K562 (cell line): ENCODE data around the gene TTLL11. TPM values are rescaled to one million over a fixed set of nuclear protein-coding genes. Genes with fewer than 3 reads are reported as not detected.

Source experiments
- ATAC-seq: fragments of 200-7000 bp; cut with Tn5 transposase; 3 replicates; pipeline ENCODE4 v1.9.1; 2020; ENCODE audit warnings: moderate library complexity
- BruUV-seq: library from RNA; stranded (reverse); fragments of 400-500 nt; replicated peaks from 2 replicates; lab custom pipeline; 2021; lab: Mats Ljungman, UMichigan
- CTCF ChIA-PET: fragments of 300-600 bp; formaldehyde crosslinking; extraction: SDS; loops from one replicate; lab custom pipeline; 2021; ENCODE audit warnings: low intra/inter-chr PET ratio; lab: Yijun Ruan, JAX
- POLR2A ChIA-PET: fragments of 300-600, 350-650 bp; sonication (Branson Sonifier 250); formaldehyde crosslinking; extraction: SDS; loops from one replicate; lab custom pipeline; 2021; ENCODE audit warnings: antibody characterized with exemption, inconsistent platforms; lab: Yijun Ruan, JAX
- DNase-seq, 4 experiments: peaks; one replicate each; pipeline versions ENCODE4 v3.0.0 to v3.0.0-alpha.2; 2011 to 2018; ENCODE audit warnings: low spot score in 3 of 4, mixed read lengths in 3 of 4; ENCODE audit errors: extremely low read depth in 1 of 4
- FAIRE-seq: peaks from 2 replicates; lab custom pipeline; 2011; peaks lifted over from hg19 to GRCh38; lab: Jason Lieb, UNC
- H2AFZ ChIP-seq: 2 replicates; pipeline ENCODE4 v1.6.0; 2011; ENCODE audit warnings: low read depth, low read length, control low read depth, inconsistent platforms
- H3K27ac ChIP-seq: fragments of 200-600 bp; 3 replicates; pipeline ENCODE4 v1.8.0; 2011; ENCODE audit warnings: low read depth, mild to moderate bottlenecking, control low read depth, inconsistent platforms, low read length, moderate library complexity, mixed read lengths; ENCODE audit errors: extremely low read depth
- H3K27me3 ChIP-seq, 2 experiments: fragments of 300-600 bp in 1 of 2; 2 replicates in 1 of 2; 3 replicates in 1 of 2; pipeline versions ENCODE4 v1.6.0 to v1.8.0; 2011; ENCODE audit warnings: inconsistent platforms in 2 of 2, low read length in 2 of 2, mild to moderate bottlenecking in 1 of 2, mixed read lengths in 1 of 2, moderate library complexity in 1 of 2; ENCODE audit not compliant: control insufficient read depth in 2 of 2, insufficient read depth in 2 of 2
- H3K36me3 ChIP-seq: fragments of 300-600 bp; 3 replicates; pipeline ENCODE4 v1.8.0; 2011; ENCODE audit warnings: mild to moderate bottlenecking, low read length, inconsistent platforms; ENCODE audit not compliant: control insufficient read depth, insufficient read depth
- H3K4me1 ChIP-seq, 2 experiments: fragments of 200-600 bp in 1 of 2; replicated peaks in 1 of 2; 2 replicates in 1 of 2; 3 replicates in 1 of 2; pipeline versions ENCODE4 v1.5.1 to v1.8.0; 2011; ENCODE audit warnings: inconsistent platforms in 2 of 2, low read length in 2 of 2, mild to moderate bottlenecking in 1 of 2, mixed read lengths in 1 of 2, moderate library complexity in 1 of 2; ENCODE audit not compliant: control insufficient read depth in 2 of 2, insufficient read depth in 2 of 2
- H3K4me2 ChIP-seq: 2 replicates; pipeline ENCODE4 v1.6.1; 2011; ENCODE audit warnings: low read length, control low read depth, inconsistent platforms, mixed read lengths; ENCODE audit not compliant: insufficient read depth
- H3K4me3 ChIP-seq: fragments of 200-600 bp; sonication (generic), shearing (Covaris generic); 2 replicates; pipeline ENCODE4 v1.5.1; 2016; ENCODE audit warnings: control low read depth, inconsistent platforms
- H3K79me2 ChIP-seq: fragments of 200-600 bp; 3 replicates; pipeline ENCODE4 v1.8.0; 2011; ENCODE audit warnings: low read length, inconsistent platforms; ENCODE audit not compliant: control insufficient read depth, insufficient read depth
- H3K9ac ChIP-seq, 2 experiments: 2 replicates each; pipeline versions ENCODE4 v1.6.0 to v1.6.1; 2011; ENCODE audit warnings: low read depth in 2 of 2, low read length in 2 of 2, control low read depth in 1 of 2, inconsistent platforms in 1 of 2, mild to moderate bottlenecking in 1 of 2, mixed read lengths in 1 of 2; ENCODE audit not compliant: insufficient read depth in 1 of 2
- H3K9me1 ChIP-seq: one replicate; pipeline ENCODE4 v1.6.0; 2011; ENCODE audit warnings: inconsistent platforms, mild to moderate bottlenecking, low read length, moderate library complexity; ENCODE audit not compliant: control insufficient read depth, insufficient read depth
- H3K9me3 ChIP-seq: replicated peaks from 2 replicates; pipeline ENCODE4 v1.5.1; 2011; ENCODE audit warnings: low read depth, low read length, inconsistent platforms; ENCODE audit not compliant: control insufficient read depth, insufficient read depth
- H4K20me1 ChIP-seq: replicated peaks from 2 replicates; pipeline ENCODE4 v1.6.1; 2011; ENCODE audit warnings: low read length, inconsistent platforms, mixed read lengths; ENCODE audit not compliant: control insufficient read depth, insufficient read depth
- FOSL1 ChIP-seq: fragments of 200-800 bp; sonication (Bioruptor generic); conservative IDR thresholded peaks from 2 replicates; pipeline ENCODE4 v1.6.1; 2016; ENCODE audit warnings: missing genetic modification characterization, missing compliant biosample characterization
- GTF2F1 ChIP-seq: IDR thresholded peaks from 2 replicates; pipeline ENCODE4 v1.6.1; 2011; ENCODE audit warnings: low read depth, low read length, improper control_type of control experiment
- HLTF ChIP-seq: fragments of 450-650 bp; IDR thresholded peaks from 2 replicates; pipeline ENCODE4 v1.6.1; 2016
- MCM3 ChIP-seq: fragments of 450-650 bp; IDR thresholded peaks from 2 replicates; pipeline ENCODE4 v1.6.1; 2016
- NFE2 ChIP-seq: IDR thresholded peaks from 2 replicates; pipeline ENCODE4 v1.6.1; 2014; ENCODE audit warnings: antibody characterized with exemption, low read depth
- NR2C2 ChIP-seq, 2 experiments: fragments of 200-800 bp in 1 of 2; sonication (Bioruptor generic) in 1 of 2; sonication (generic) in 1 of 2; formaldehyde crosslinking in 1 of 2; IDR thresholded peaks; 2 replicates each; pipeline versions ENCODE4 v1.6.1 to v1.8.0; 2016 to 2022; ENCODE audit warnings: mild to moderate bottlenecking in 1 of 2, missing compliant biosample characterization in 1 of 2, missing genetic modification characterization in 1 of 2, missing genetic modification reagents in 1 of 2
- NUFIP1 ChIP-seq: fragments of 450-650 bp; IDR thresholded peaks from 2 replicates; pipeline ENCODE4 v1.6.1; 2018; ENCODE audit not compliant: partially characterized antibody
- POU5F1 ChIP-seq: fragments of 150-350 bp; IDR thresholded peaks from 2 replicates; pipeline ENCODE4 v1.6.1; 2014; ENCODE audit warnings: borderline replicate concordance, low read length, low read depth, mild to moderate bottlenecking; ENCODE audit not compliant: partially characterized antibody
- PPARD ChIP-seq: fragments of 250-450 bp; sonication (Bioruptor Pico); IDR thresholded peaks from 2 replicates; pipeline ENCODE4 v1.8.0; 2022; ENCODE audit warnings: inconsistent platforms, mild to moderate bottlenecking, moderate library complexity
- RBM17 ChIP-seq: fragments of 200-400 bp; formaldehyde crosslinking; IDR thresholded peaks from 2 replicates; pipeline ENCODE4 v1.6.1; 2017; ENCODE audit warnings: low read depth, mild to moderate bottlenecking, low read length, borderline replicate concordance
- SIRT6 ChIP-seq: IDR thresholded peaks from one replicate; pipeline ENCODE4 v1.6.1; 2012; ENCODE audit warnings: low read depth, mild to moderate bottlenecking, control low read depth, inconsistent platforms, low read length, moderate library complexity
- WGBS: fragments of 100-300 bp; shearing (Covaris generic); methylation state at CpG from one replicate; pipeline ENCODE4 v1.1.6; 2016; ENCODE audit warnings: low coverage, mixed read lengths; ENCODE audit not compliant: insufficient coverage; ENCODE audit errors: missing lambda C conversion rate; 5-methylcytosine and 5-hydroxymethylcytosine counted together
- in situ Hi-C: fragments of 300-500 bp; cut with MboI; formaldehyde crosslinking; loops from 4 replicates; pipeline ENCODE4 v1.15.0; 2018; ENCODE audit warnings: inconsistent platforms, mixed read lengths
- intact Hi-C: fragments of 100-400 bp; cut with micrococcal nuclease; formaldehyde crosslinking; loops from 2 replicates; pipeline ENCODE4 v1.14.2; 2022
- polyA plus RNA-seq, 8 experiments: library from polyadenylated mRNA; depleted of rRNA in 4 of 8; stranded (reverse) in 5 of 8; unstranded in 3 of 8; fragments of >200 nt; fragmentation: Nextera tagmentation in 2 of 8; fragmentation: Illumina TruSeq in 1 of 8; extraction: Ambion mirVana in 2 of 8; extraction: Trizol in 1 of 8; gene quantifications; 2 replicates each; pipeline versions ENCODE4 v1.2.1 to v1.2.3, GENCODE V29; 2011 to 2014; ENCODE audit warnings: inconsistent platforms in 1 of 8, missing spikeins in 1 of 8
- total RNA-seq, 7 experiments: library from RNA; depleted of rRNA in 6 of 7; stranded (reverse); fragments of >200 nt in 6 of 7; fragmentation: Illumina TruSeq in 2 of 7; extraction: Trizol in 2 of 7; gene quantifications; 2 replicates each; pipeline versions ENCODE4 v1.2.1 to v1.2.3, GENCODE V29; 2011 to 2021; ENCODE audit warnings: low replicate concordance in 1 of 7
- TF ChIP-seq, protein P1 (sequence below): fragments of 250-450 bp; sonication (Bioruptor Pico); IDR thresholded peaks from 2 replicates; pipeline ENCODE4 v1.8.0; 2022; ENCODE audit warnings: inconsistent platforms, mild to moderate bottlenecking, moderate library complexity, borderline replicate concordance
- TF ChIP-seq, protein P2 (sequence below), 2 experiments: fragments of 200-800 bp in 1 of 2; sonication (Bioruptor generic) in 1 of 2; sonication (generic) in 1 of 2; formaldehyde crosslinking in 1 of 2; IDR thresholded peaks in 1 of 2; conservative IDR thresholded peaks in 1 of 2; 2 replicates each; pipeline versions ENCODE4 v1.5.0 to v1.6.1; 2016 to 2020; ENCODE audit warnings: missing compliant biosample characterization in 1 of 2, missing genetic modification characterization in 1 of 2, missing genetic modification reagents in 1 of 2
- TF ChIP-seq, protein P3 (sequence below), 2 experiments: IDR thresholded peaks; 2 replicates each; pipeline ENCODE4 v1.6.1; 2012; ENCODE audit warnings: improper control_type of control experiment in 2 of 2, low read depth in 2 of 2, low read length in 2 of 2, borderline replicate concordance in 1 of 2

TTLL11 gene
- total and polyA plus RNA-seq, 9 of the 15 experiments (the other 6 are each of a cell fraction or from before 2014, with no cell fraction given): 0.83 to 4.4 (median 2.7) TPM

GRCh38 chr9:122132539-122132938 lies 39.4 kb upstream of the TTLL11 start:
- TF ChIP-seq, protein P1, sequence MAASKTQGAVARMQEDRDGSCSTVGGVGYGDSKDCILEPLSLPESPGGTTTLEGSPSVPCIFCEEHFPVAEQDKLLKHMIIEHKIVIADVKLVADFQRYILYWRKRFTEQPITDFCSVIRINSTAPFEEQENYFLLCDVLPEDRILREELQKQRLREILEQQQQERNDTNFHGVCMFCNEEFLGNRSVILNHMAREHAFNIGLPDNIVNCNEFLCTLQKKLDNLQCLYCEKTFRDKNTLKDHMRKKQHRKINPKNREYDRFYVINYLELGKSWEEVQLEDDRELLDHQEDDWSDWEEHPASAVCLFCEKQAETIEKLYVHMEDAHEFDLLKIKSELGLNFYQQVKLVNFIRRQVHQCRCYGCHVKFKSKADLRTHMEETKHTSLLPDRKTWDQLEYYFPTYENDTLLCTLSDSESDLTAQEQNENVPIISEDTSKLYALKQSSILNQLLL (CRISPR knock-in tag): no peak
- TF ChIP-seq NR2C2 (CRISPR knock-in tag; IDR thresholded peaks at IDR 0.05) (no peak), NR2C2 (tag; IDR thresholded peaks at IDR 0.05) (no peak), HLTF (no peak), MCM3 (no peak), RBM17 (no peak), FOSL1 (tag) (no peak), GTF2F1 (no peak), PPARD (no peak), NFE2 (no peak), SIRT6 (no peak), POU5F1 (no peak), NUFIP1 (no peak)
- TF ChIP-seq, protein P2, sequence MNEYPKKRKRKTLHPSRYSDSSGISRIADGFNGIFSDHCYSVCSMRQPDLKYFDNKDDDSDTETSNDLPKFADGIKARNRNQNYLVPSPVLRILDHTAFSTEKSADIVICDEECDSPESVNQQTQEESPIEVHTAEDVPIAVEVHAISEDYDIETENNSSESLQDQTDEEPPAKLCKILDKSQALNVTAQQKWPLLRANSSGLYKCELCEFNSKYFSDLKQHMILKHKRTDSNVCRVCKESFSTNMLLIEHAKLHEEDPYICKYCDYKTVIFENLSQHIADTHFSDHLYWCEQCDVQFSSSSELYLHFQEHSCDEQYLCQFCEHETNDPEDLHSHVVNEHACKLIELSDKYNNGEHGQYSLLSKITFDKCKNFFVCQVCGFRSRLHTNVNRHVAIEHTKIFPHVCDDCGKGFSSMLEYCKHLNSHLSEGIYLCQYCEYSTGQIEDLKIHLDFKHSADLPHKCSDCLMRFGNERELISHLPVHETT (CRISPR knock-in tag; conservative IDR thresholded peaks at IDR 0.05 in 1 of 2, IDR thresholded peaks at IDR 0.05 in 1 of 2): no peak
- TF ChIP-seq, protein P3, sequence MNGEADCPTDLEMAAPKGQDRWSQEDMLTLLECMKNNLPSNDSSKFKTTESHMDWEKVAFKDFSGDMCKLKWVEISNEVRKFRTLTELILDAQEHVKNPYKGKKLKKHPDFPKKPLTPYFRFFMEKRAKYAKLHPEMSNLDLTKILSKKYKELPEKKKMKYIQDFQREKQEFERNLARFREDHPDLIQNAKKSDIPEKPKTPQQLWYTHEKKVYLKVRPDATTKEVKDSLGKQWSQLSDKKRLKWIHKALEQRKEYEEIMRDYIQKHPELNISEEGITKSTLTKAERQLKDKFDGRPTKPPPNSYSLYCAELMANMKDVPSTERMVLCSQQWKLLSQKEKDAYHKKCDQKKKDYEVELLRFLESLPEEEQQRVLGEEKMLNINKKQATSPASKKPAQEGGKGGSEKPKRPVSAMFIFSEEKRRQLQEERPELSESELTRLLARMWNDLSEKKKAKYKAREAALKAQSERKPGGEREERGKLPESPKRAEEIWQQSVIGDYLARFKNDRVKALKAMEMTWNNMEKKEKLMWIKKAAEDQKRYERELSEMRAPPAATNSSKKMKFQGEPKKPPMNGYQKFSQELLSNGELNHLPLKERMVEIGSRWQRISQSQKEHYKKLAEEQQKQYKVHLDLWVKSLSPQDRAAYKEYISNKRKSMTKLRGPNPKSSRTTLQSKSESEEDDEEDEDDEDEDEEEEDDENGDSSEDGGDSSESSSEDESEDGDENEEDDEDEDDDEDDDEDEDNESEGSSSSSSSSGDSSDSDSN (IDR thresholded peaks at IDR 0.05; ENCODE audit: borderline replicate concordance in 1 of 2, low read depth in 2 of 2, low read length in 2 of 2): no peak
- no peak for FAIRE-seq
- in situ Hi-C loops (no loop called here), intact Hi-C loops (no loop called here)
- no peak overlapping the region for H2AFZ ChIP-seq
- H3K4me3 ChIP-seq: no peak overlapping the region
- no peaks in the 10 kb centered on the region for H3K9me1 ChIP-seq
- peaks cover 2 to 18% of the 10 kb centered on the region in 2 experiments; a peak in 3 of 5 replicates for H3K27me3 ChIP-seq
- no peaks in the 10 kb centered on the region for H3K79me2 ChIP-seq
- no peaks in the 10 kb centered on the region for H3K36me3 ChIP-seq
- H3K9me3 ChIP-seq: no peaks in the 10 kb centered on the region
- peaks cover 0 to 15% of the 10 kb centered on the region in 2 experiments; a peak in 1 of 5 replicates for H3K4me1 ChIP-seq
- no peak for ATAC-seq
- no peak overlapping the region for H3K27ac ChIP-seq
- ChIA-PET CTCF (no interaction called here), POLR2A (interaction anchor here (0.6 kb wide), 1 partner anchor 205 kb away, joined by 3 read pairs; no protein-coding TSS in a partner anchor)
- H3K4me2 ChIP-seq: no peak overlapping the region
- 11% methylated on average over 4 of the region's 4 CpGs for WGBS
- no TSS peak for BruUV-seq
- 0 out of 2 replicates have a peak, but pooled peaks cover 6% of the 10 kb centered on the region for H4K20me1 ChIP-seq
- no peak overlapping the region for H3K9ac ChIP-seq
- DNase-seq: no peak
